Measurements from ENCODE around the gene NUFIP1.

GRCh38 chr13:44895953-44896335, 93.3 kb downstream of the NUFIP1 start:
- no peak for TF ChIP-seq CTCF (IDR thresholded peaks at IDR 0.05)
- TF ChIP-seq EP300 (IDR thresholded peaks at IDR 0.05; ENCODE audit: low read depth): no peak
- TF ChIP-seq POLR2AphosphoS5 (IDR thresholded peaks at IDR 0.05): no peak
- TF ChIP-seq POLR2A (IDR thresholded peaks at IDR 0.05): no peak

Measured in transverse colon (tissue), 4 donors.